HG03196 (cell line): ENCODE results near the gene SULT1A1.
"Not testable (repeated sequence)": the region's sequence is repeated elsewhere in the genome, so short reads cannot be mapped to it uniquely, and the experiment has no call there.

Source experiments
- ATAC-seq: cut with Tn5 transposase; IDR thresholded peaks from one replicate; pipeline ENCODE4 v1.9.1; 2021; ENCODE audit not compliant: unreplicated experiment

The SULT1A1 gene

GRCh38 chr16:28608867-28609596, 812 bp downstream of the SULT1A1 start:
- ATAC-seq = not testable (repeated sequence)

DNA sequence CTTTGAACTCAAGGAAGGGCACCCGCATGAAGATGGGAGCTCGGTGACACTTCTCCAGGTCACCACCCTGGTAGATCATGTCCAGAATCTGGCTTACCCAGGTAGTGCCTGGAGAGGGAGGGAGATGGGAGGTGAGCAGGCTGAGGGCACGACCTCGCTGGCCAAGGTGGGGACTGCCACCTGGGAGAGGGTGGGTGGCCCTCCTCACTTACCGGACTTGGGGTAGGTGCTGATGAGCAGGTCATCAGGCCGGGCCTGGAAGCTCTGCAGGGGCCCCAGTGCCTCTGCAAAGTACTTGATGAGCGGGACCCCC, 1.4 kb downstream of the SULT1A1 start:
- ATAC-seq = not testable (repeated sequence)

DNA sequence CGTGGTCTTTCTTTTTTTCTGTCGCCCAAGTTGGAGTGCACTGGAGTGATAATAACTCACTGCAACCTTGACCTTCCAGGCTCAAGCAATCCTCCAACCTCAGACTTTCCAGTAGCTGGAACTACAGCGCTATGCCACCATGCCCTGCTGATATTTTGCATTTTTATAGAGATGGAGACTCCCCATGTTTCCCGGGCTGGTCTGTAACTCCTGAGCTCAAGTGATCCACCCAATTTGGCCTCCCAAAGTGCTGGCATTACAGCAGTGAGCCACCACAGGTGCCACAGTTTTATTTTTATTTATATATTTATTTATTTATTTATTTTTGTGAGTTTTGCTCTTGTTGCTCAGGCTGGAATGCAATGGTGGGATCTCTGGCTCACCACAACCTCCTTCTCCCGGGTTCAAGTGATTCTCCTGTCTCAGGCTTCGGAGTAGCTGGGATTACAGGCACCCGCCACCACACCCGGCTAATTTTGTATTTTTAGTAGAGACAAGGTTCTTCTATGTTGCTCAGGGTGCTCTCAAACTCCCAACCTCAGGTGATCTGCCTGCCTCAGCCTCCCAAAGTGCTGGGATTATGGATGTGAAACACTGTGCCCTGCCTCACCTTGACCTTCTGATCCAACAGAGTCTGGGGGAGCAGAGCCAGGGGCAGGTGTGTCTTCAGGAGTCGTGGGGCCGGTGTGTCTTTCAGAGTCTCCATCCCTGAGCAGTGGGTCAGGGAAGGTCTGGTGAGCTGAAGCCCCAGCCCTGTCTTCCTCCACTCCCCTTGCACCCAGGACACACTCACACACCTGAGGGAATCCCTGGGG, 2.0 kb downstream of the SULT1A1 start:
- ATAC-seq = not testable (repeated sequence)

- no peak for ATAC-seq
These were observed 2.7 kb downstream of the SULT1A1 start for GRCh38 chr16:28607116-28607623.

DNA sequence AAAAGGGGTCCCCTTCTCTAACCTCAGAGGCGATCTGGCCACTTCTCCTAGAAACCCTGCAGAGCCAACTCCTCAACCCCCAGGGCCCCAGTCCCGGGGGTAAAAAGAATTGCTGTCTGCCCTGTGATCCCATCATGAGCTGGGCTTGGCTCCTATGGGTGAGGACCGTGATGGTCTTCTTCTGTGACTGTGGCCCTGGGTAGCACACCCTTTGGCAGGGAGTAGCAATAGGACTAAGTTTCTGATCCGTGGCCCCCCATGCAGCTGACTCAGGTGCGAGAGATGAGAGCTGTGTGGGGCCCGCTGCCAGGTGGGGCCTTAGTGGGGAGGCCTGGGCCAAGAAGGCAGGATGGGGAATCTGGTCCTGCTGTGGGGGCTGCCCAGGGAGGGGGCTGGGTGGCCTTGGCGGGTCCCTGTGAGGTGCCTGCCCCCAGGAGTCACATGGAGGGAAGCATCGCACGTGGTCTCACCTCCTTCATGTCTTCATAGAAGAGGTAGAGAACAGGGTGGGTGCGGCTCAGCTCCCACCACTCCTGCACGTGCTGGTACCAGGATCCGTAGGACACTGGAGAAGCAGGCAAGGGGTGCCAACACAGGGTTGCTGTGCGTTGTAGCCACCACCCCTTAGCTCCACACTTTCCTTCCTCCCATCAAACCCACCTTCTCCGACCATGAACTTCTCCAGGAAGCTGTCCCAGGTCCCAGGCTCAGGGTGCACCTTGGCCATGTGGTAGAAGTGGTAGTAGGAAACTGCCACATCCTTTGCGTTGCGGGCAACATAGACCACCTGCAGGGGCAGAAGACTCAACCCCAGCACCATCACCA, 3.3 kb downstream of the SULT1A1 start:
- no peak for ATAC-seq

DNA sequence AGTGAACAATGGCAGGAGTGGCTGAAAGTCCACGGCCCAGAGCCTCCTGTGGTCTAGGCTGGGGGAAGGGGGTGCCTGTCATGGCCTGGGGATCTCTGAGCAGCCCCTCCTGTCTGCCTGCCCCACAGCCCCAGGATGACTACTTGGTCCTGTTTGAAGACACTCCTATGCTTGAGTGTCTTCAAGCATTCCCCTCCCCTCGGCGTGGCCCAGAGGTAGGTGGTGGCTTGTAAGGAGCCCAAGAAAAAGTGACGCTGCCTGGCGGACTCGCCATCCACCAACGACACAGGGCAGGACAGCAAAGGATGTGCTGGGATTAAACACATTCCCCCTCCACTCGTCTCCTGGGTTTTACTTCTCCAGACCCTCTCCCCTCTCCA, 5.7 kb downstream of the SULT1A1 start:
- no peak for ATAC-seq

- no peak for ATAC-seq
These were observed 6.3 kb downstream of the SULT1A1 start for GRCh38 chr16:28603381-28604185.

DNA sequence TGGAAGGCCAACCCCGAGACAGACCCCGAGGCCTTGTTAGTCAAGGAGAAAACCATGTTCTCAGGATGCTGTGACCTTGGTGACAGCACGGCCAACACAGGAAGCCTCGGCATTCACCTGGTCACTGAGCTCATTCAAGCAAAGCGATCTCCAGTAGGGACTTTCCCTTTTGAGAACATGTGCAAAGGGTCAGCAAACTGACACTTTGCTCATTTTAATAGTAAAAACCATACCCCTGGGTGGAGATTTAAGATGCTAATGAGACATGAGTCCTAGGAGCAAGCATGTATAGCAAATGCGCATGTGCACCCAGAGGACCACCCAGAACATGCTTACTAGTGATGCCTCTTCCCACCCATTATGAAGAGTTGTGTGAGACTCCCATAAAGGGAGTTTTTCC, 7.3 kb downstream of the SULT1A1 start:
- no peak for ATAC-seq

- ATAC-seq = not testable (repeated sequence)
These were observed 7.8 kb downstream of the SULT1A1 start for GRCh38 chr16:28602062-28602461.

GRCh38 chr16:28601589-28601988, 8.3 kb downstream of the SULT1A1 start:
- not testable (repeated sequence) for ATAC-seq

DNA sequence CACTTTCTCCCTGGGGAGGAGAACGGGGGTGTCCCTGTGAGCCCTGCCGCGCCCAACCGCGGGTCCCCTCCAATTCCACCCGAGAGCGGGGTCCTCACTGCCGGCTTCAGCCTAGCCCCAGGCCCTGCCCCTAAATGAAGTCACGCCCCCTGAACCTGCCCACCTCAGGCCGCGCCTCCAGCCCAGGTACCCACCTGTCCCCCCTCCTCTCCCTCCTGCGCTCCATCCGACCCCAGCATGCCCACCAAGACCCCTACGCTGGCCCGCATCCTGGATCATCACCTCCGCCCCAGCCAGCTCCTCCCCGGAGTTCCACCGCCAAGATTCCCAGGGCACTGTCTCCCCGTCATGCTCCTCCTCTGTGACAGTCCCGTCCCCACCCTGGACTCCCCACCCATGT, 8.9 kb downstream of the SULT1A1 start:
- not testable (repeated sequence) for ATAC-seq

DNA sequence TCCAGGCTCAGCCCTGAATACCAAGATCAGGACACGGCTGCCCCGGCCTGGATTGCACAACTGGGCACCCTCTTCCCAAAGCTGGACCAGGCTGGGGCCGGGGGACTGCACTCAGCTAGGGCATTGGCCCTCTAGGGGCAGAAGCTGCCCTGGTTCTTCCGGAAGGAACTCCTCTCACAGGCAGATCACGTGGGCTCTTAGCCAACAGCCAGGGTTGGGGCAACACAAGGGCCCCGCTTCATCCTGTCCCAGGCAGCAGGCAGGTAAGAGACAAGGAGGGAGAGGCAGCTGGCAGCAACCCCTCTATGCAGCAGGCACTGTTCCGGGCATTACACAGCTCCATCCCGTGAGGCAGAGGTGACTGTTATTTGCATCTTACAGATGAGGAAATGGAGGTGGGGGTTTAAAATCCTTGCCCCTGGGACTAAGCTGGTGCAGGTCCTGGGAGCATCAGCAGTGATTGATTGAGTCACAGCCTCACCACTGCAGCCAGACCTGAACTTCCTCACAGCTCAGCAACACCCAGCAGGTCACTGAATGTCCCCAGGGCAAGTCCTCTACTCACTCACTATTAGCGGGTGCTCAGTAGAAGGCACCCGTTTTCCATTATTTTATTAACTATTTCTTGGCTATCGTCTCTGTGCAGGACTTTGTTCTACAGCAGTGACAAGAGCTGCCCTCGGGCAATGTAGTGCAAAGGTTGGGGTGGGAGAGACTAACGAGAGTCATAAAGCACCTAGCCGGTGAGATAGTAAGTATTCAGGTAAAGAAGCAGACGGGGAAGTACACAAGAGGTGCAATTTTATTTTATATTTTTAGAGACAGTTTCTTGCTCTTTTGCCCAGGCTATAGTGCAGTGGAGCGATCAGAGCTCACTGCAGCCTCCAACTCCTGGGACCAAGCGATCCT, 10.2 kb downstream of the SULT1A1 start:
- not testable (repeated sequence) for ATAC-seq

- ATAC-seq = no peak
These were observed 12.1 kb downstream of the SULT1A1 start for GRCh38 chr16:28597692-28598261.

DNA sequence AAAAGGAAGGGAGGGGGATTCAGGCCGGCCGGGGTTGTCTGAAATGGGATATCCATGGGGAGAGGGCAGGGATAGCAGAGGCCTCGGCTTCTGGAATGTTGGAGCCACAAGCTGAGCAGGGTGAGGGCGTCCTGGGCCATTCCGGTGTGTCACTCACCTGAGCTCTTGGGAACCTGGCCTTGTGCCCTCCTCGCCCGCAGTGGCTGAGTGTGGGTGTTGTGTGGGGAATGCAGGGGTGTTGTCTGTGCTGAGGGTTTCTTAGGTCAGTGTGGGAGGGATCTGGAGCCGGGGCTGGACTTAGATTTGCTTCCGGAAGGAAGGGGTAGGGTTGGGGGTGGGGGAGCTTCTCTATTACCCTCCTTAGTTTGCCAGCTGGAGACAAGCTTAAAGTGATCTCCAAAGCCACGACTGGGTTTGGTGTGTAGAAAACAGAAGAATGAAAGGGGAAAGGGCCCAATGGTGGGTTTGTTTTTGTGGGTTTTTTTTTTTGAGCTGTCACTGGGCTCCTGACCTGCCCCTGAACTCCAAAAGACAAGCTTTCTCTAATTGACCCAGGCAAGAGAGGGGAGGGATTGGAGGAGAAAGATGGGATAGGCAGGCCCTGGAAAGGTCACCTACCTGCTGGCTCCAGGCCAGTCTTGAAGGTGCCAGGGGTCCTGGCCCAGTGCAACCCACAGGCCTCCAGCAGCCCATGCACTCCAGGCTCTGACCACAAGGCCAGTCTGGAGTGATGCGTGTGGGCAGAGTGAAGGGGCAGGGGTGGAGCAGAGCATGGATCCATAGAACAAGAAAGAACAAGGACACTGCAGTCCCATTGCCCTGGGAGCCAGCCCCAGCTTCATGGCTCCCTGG, 12.8 kb downstream of the SULT1A1 start, which contains the start of gene SULT1A2:
Gene SULT1A2 (minus strand): TSS at position 211 of the 852 bp plus-strand sequence. CDS start 1,120 bp downstream, outside the sequence.
- no peak for ATAC-seq

DNA sequence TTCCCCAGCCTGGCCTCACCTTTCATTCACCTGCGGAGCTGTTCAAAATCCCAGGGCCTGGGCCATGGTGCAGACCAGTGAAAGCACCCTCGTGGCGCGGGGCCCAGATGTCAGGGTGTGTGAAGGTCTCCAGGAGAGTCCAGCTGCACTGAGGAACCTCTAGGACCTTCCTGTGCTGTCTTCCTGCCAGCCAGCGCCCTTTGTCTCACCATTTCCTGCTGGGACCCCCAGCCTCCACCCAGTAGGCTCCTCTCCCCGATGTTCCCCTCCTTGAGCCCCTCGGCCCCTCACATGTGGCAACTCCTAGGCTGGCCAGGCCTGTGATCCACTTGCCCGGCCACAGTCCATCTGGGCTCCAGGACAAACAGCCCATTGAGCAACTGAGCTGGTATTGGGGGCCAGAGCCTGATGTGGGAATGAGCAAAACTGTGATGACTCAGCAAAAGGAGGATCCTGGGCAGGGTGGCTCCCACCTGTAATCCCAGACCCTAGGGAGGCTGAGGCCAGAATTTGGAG, 13.7 kb downstream of the SULT1A1 start:
- no peak for ATAC-seq

DNA sequence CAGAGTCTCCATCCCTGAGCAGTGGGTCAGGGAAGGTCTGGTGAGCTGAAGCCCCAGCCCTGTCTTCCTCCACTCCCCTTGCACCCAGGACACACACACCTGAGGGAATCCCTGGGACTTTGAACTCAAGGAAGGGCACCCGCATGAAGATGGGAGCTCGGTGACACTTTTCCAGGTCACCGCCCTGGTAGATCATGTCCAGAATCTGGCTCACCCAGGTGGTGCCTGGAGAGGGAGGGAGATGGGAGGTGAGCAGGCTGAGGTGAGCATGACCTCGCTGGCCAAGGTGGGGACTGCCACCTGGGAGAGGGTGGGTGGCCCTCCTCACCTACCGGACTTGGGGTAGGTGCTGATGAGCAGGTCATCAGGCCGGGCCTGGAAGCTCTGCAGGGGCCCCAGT, 14.4 kb downstream of the SULT1A1 start:
- not testable (repeated sequence) for ATAC-seq

- ATAC-seq = no peak
These were observed 16.8 kb downstream of the SULT1A1 start for GRCh38 chr16:28592979-28593553.

- ATAC-seq = no peak
These were observed 17.3 kb downstream of the SULT1A1 start for GRCh38 chr16:28592511-28592910.
